ENCODE results near the gene DLX2.

DLX2 gene

DNA sequence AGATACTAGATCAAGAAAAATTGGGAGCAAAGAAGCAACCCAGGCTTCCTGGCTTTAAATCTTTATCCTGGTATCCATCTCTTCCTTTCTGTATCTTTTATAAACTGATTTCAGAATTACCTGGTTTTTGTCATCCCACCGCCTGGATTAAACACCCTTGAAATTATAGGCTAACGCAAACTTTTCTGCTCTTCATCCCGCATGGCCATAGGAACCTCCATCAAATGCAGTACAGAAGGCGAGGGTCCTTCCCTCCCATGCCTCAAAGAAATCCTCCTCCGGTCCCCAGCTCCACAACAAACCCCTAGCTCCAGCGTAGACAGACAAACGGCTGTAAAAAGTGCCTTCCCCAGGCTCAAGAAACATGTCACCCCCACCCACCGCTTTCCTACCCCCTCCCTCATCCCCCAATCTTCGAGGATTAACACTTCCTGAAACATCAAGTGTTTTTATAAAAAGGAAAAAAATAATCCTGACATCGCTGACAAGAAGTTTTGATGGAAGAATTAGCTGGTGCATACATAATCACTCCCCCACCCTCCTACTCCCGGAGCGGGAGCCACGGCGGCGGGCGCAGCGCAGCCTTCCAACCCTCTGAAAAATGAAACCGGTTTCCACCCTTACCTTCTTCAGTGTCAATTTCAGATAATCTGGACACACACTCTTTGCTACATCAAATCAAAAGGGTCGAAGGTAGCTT is 9.8 kb downstream of the DLX2 start:
- ATAC-seq (ENCODE audit: low read depth): no peak
- Histone ChIP-seq H3K27me3 (ENCODE audit: insufficient read depth, poor library complexity, severe bottlenecking) (no peaks in the 10 kb centered on the region), H3K4me3 (ENCODE audit: severe bottlenecking) (no peak overlapping the region), H3K36me3 (ENCODE audit: low read depth) (no peaks in the 10 kb centered on the region), H3K27ac (ENCODE audit: poor library complexity, severe bottlenecking) (no peak overlapping the region), H3K4me1 (ENCODE audit: insufficient read depth, poor library complexity, severe bottlenecking) (peaks cover 20% of the 10 kb centered on the region), H3K9me3 (ENCODE audit: severe bottlenecking) (no peaks in the 10 kb centered on the region)
- no peak for TF ChIP-seq CTCF (IDR thresholded peaks at IDR 0.05; ENCODE audit: poor library complexity, severe bottlenecking)
- DNase-seq (ENCODE audit: low spot score): no peak

GRCh38 chr2:172091761-172092566 is 10.7 kb downstream of the DLX2 start:
- no peak overlapping the region for H3K27ac ChIP-seq (ENCODE audit: poor library complexity, severe bottlenecking)
- no peak overlapping the region for H3K4me3 ChIP-seq (ENCODE audit: severe bottlenecking)
- H3K36me3 ChIP-seq (ENCODE audit: low read depth): no peaks in the 10 kb centered on the region
- DNase-seq (ENCODE audit: low spot score) (no peak), ATAC-seq (ENCODE audit: low read depth) (no peak)
- TF ChIP-seq CTCF (IDR thresholded peaks at IDR 0.05; ENCODE audit: poor library complexity, severe bottlenecking): no peak
- peaks cover 12% of the 10 kb centered on the region for H3K4me1 ChIP-seq (ENCODE audit: insufficient read depth, poor library complexity, severe bottlenecking)
- peaks cover 4% of the 10 kb centered on the region for H3K27me3 ChIP-seq (ENCODE audit: insufficient read depth, poor library complexity, severe bottlenecking)
- H3K9me3 ChIP-seq (ENCODE audit: severe bottlenecking): no peaks in the 10 kb centered on the region

DNA sequence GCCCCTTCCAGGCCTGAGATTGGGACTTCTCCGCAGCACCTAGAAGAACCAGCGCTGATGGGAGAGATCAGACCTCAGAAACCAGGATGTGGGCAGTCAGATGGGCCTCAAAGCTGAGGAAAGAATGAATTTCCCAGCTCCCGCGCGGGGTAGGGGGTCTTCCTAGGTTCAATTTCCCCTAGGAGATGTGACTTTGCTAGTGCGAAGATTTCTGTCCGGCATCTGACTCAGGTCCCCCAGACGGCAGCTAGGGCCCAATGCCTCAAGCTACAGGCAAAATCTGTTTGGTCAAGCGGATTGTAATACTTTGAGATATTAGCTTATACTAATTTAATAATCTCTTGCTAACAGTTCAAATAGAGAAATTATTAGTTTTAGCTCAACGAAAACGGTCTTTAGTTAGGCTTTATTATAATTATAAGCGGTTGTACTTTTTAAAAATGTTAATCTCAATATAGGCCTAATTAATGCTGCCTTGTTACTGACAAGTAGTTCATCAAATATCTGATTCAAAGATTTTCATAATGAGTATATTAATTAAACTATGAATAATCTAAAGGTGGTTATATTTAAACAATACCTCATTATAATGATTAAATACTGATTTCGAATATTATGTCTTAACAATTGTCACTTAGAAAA is 11.6 kb downstream of the DLX2 start:
- H3K27ac ChIP-seq (ENCODE audit: poor library complexity, severe bottlenecking): no peak overlapping the region
- no peak overlapping the region for H3K4me3 ChIP-seq (ENCODE audit: severe bottlenecking)
- DNase-seq (ENCODE audit: low spot score) (no peak), ATAC-seq (ENCODE audit: low read depth) (no peak)
- no peaks in the 10 kb centered on the region for H3K36me3 ChIP-seq (ENCODE audit: low read depth)
- H3K9me3 ChIP-seq (ENCODE audit: severe bottlenecking): no peaks in the 10 kb centered on the region
- peaks cover 7% of the 10 kb centered on the region for H3K4me1 ChIP-seq (ENCODE audit: insufficient read depth, poor library complexity, severe bottlenecking)
- TF ChIP-seq CTCF (IDR thresholded peaks at IDR 0.05; ENCODE audit: poor library complexity, severe bottlenecking): no peak
- peaks cover 12% of the 10 kb centered on the region for H3K27me3 ChIP-seq (ENCODE audit: insufficient read depth, poor library complexity, severe bottlenecking)

- H3K4me1 ChIP-seq (ENCODE audit: insufficient read depth, poor library complexity, severe bottlenecking): no peaks in the 10 kb centered on the region
- no peak for ATAC-seq (ENCODE audit: low read depth)
- H3K4me3 ChIP-seq (ENCODE audit: severe bottlenecking): no peak overlapping the region
- no peak for TF ChIP-seq CTCF (IDR thresholded peaks at IDR 0.05; ENCODE audit: poor library complexity, severe bottlenecking)
- peaks cover 13% of the 10 kb centered on the region for H3K27me3 ChIP-seq (ENCODE audit: insufficient read depth, poor library complexity, severe bottlenecking)
- no peaks in the 10 kb centered on the region for H3K36me3 ChIP-seq (ENCODE audit: low read depth)
- DNase-seq (ENCODE audit: low spot score): no peak
- no peaks in the 10 kb centered on the region for H3K9me3 ChIP-seq (ENCODE audit: severe bottlenecking)
- H3K27ac ChIP-seq (ENCODE audit: poor library complexity, severe bottlenecking): no peak overlapping the region
Observed at GRCh38 chr2:172090044-172090961, 12.4 kb downstream of the DLX2 start.
